IMR-90 (cell line): Measurements from ENCODE around the gene NAPEPLD. TPM values are rescaled to one million over a fixed set of nuclear protein-coding genes. Genes with fewer than 3 reads are reported as not detected.

Experiments used
- ATAC-seq: fragments of 200-7000 bp; cut with Tn5 transposase; 2 replicates; pipeline ENCODE4 v1.9.1; 2020; ENCODE audit warnings: low read depth, mild to moderate bottlenecking, moderate library complexity
- BruUV-seq: library from RNA; stranded (reverse); fragments of 400-500 nt; replicated peaks from 2 replicates; lab custom pipeline; 2021; lab: Mats Ljungman, UMichigan
- CTCF ChIA-PET: fragments of 300-600 bp; formaldehyde crosslinking; extraction: SDS; loops from one replicate; lab custom pipeline; 2021; ENCODE audit warnings: antibody characterized with exemption; lab: Yijun Ruan, JAX
- POLR2A ChIA-PET: fragments of 300-600 bp; sonication (Branson Sonifier 250); formaldehyde crosslinking; loops from one replicate; lab custom pipeline; 2022; ENCODE audit warnings: antibody characterized with exemption; ENCODE audit not compliant: unreplicated experiment; lab: Charles Lee
- DNase-seq: peaks from one replicate; pipeline ENCODE4 v3.0.0; 2013
- H2AFZ ChIP-seq: replicated peaks from 2 replicates; pipeline ENCODE3; 2013; ENCODE audit warnings: low read length, mild to moderate bottlenecking; ENCODE audit not compliant: poor library complexity
- H2AK5ac ChIP-seq: 2 replicates; pipeline ENCODE4 v1.6.1; 2013; ENCODE audit warnings: low read depth, low read length, inconsistent platforms
- H2AK9ac ChIP-seq: replicated peaks from 2 replicates; pipeline ENCODE3; 2013; ENCODE audit warnings: mild to moderate bottlenecking, low read depth, low read length, moderate library complexity; ENCODE audit not compliant: poor library complexity
- H2BK120ac ChIP-seq: 2 replicates; pipeline ENCODE4 v1.6.1; 2013; ENCODE audit warnings: low read depth, low read length, inconsistent platforms
- H2BK15ac ChIP-seq: 3 replicates; pipeline ENCODE4 v1.6.1; 2013; ENCODE audit warnings: low read depth, low read length, inconsistent platforms
- H2BK20ac ChIP-seq: 2 replicates; pipeline ENCODE4 v1.6.1; 2013; ENCODE audit warnings: low read depth, mild to moderate bottlenecking, inconsistent platforms, low read length, moderate library complexity
- H2BK5ac ChIP-seq: 2 replicates; pipeline ENCODE4 v1.6.1; 2013; ENCODE audit warnings: mild to moderate bottlenecking, low read depth, low read length, inconsistent platforms; ENCODE audit not compliant: poor library complexity, severe bottlenecking
- H3K14ac ChIP-seq: replicated peaks from 2 replicates; pipeline ENCODE4 v1.6.1; 2013; ENCODE audit warnings: low read depth, low read length, inconsistent platforms
- H3K18ac ChIP-seq: 2 replicates; pipeline ENCODE4 v1.6.1; 2013; ENCODE audit warnings: low read depth, low read length, control low read depth
- H3K23ac ChIP-seq: 2 replicates; pipeline ENCODE4 v1.6.1; 2013; ENCODE audit warnings: low read depth, low read length, inconsistent platforms
- H3K27ac ChIP-seq: 2 replicates; pipeline ENCODE4 v1.5.1; 2013; ENCODE audit warnings: mild to moderate bottlenecking, control low read depth, low read length; ENCODE audit not compliant: insufficient read depth
- H3K27me3 ChIP-seq: 2 replicates; pipeline ENCODE4 v1.6.1; 2013; ENCODE audit warnings: low read length; ENCODE audit not compliant: control insufficient read depth, insufficient read depth
- H3K36me3 ChIP-seq: 2 replicates; pipeline ENCODE4 v1.6.1; 2013; ENCODE audit warnings: low read length, mixed read lengths; ENCODE audit not compliant: control insufficient read depth, insufficient read depth
- H3K4ac ChIP-seq: 2 replicates; pipeline ENCODE4 v1.6.1; 2013; ENCODE audit warnings: low read depth, low read length, inconsistent platforms
- H3K4me1 ChIP-seq: 2 replicates; pipeline ENCODE4 v1.6.1; 2013; ENCODE audit warnings: low read length, mixed read lengths; ENCODE audit not compliant: control insufficient read depth, insufficient read depth
- H3K4me2 ChIP-seq: 2 replicates; pipeline ENCODE4 v1.6.1; 2013; ENCODE audit warnings: low read depth, mild to moderate bottlenecking, control low read depth, low read length, moderate library complexity
- H3K4me3 ChIP-seq: 2 replicates; pipeline ENCODE4 v1.5.1; 2013; ENCODE audit warnings: low read depth, mild to moderate bottlenecking, control low read depth, low read length, moderate library complexity; ENCODE audit not compliant: insufficient read depth
- H3K56ac ChIP-seq: 2 replicates; pipeline ENCODE4 v1.6.1; 2013; ENCODE audit warnings: low read length, inconsistent platforms; ENCODE audit not compliant: insufficient read depth; ENCODE audit errors: extremely low read depth
- H3K79me1 ChIP-seq, 2 experiments: 2 replicates each; pipeline ENCODE4 v1.6.1; 2013; ENCODE audit warnings: low read length in 2 of 2, inconsistent platforms in 1 of 2, low read depth in 1 of 2
- H3K9ac ChIP-seq: 2 replicates; pipeline ENCODE4 v1.6.1; 2013; ENCODE audit warnings: low read depth, low read length, control low read depth
- H3K9me1 ChIP-seq: 2 replicates; pipeline ENCODE4 v1.6.1; 2013; ENCODE audit warnings: low read length, inconsistent platforms; ENCODE audit not compliant: insufficient read depth
- H3K9me3 ChIP-seq: 2 replicates; pipeline ENCODE4 v1.6.1; 2013; ENCODE audit warnings: low read length; ENCODE audit not compliant: control insufficient read depth, insufficient read depth
- H4K20me1 ChIP-seq: 2 replicates; pipeline ENCODE4 v1.6.1; 2013; ENCODE audit warnings: low read length, inconsistent platforms; ENCODE audit not compliant: insufficient read depth
- H4K5ac ChIP-seq: 2 replicates; pipeline ENCODE4 v1.6.1; 2013; ENCODE audit warnings: mild to moderate bottlenecking, low read depth, low read length, control low read depth
- H4K8ac ChIP-seq, 2 experiments: 2 replicates each; pipeline ENCODE4 v1.6.1; 2013; ENCODE audit warnings: low read depth in 2 of 2, low read length in 2 of 2, control low read depth in 1 of 2, inconsistent platforms in 1 of 2
- H4K91ac ChIP-seq: 2 replicates; pipeline ENCODE4 v1.6.1; 2013; ENCODE audit warnings: low read depth, low read length, inconsistent platforms; ENCODE audit not compliant: insufficient read depth
- MAZ ChIP-seq: IDR thresholded peaks from 2 replicates; pipeline ENCODE4 v1.6.1; 2012; ENCODE audit warnings: low read depth, mild to moderate bottlenecking, low read length, improper control_type of control experiment, moderate library complexity, borderline replicate concordance
- POLR2A ChIP-seq: IDR thresholded peaks from 2 replicates; pipeline ENCODE4 v1.6.1; 2012; ENCODE audit warnings: mild to moderate bottlenecking, low read depth, low read length
- RAD21 ChIP-seq: IDR thresholded peaks from 2 replicates; pipeline ENCODE4 v1.6.1; 2012; ENCODE audit warnings: low read length, improper control_type of control experiment
- SMC3 ChIP-seq: fragments of 150-350 bp; IDR thresholded peaks from 2 replicates; pipeline ENCODE4 v1.6.1; 2016; ENCODE audit warnings: low read depth, mild to moderate bottlenecking, antibody characterized with exemption, low read length, moderate library complexity
- WGBS, 2 experiments: methylation state at CpG; one replicate each; pipeline versions ENCODE4 v1.1.5 to v1.1.7; 2013; ENCODE audit warnings: missing lambda C conversion rate in 2 of 2; ENCODE audit not compliant: insufficient read length in 1 of 2; ENCODE audit errors: extremely low coverage in 2 of 2; 5-methylcytosine and 5-hydroxymethylcytosine counted together
- dilution Hi-C: fragments of 300-500 bp; cut with HindIII; formaldehyde crosslinking; loops from one replicate; pipeline ENCODE4 v1.14.3; 2018; ENCODE audit warnings: low sequenced_read_pairs; ENCODE audit not compliant: unreplicated experiment
- in situ Hi-C: fragments of 300-500 bp; cut with MboI; formaldehyde crosslinking; loops from 3 replicates; pipeline ENCODE4 v1.14.3; 2019; ENCODE audit warnings: low sequenced_read_pairs, inconsistent platforms, mixed read lengths
- intact Hi-C: fragments of 100-400 bp; cut with micrococcal nuclease; formaldehyde crosslinking; loops from 2 replicates; pipeline ENCODE4 v1.10.0; 2022
- polyA plus RNA-seq, 3 experiments: library from polyadenylated mRNA; depleted of rRNA; stranded (reverse); fragments of >200 nt; gene quantifications; 2 replicates each; pipeline ENCODE4 v1.2.3, GENCODE V29; 2012; ENCODE audit warnings: low replicate concordance in 1 of 3
- total RNA-seq: library from RNA; depleted of rRNA; stranded (reverse); fragments of >200 nt; gene quantifications from 2 replicates; pipeline ENCODE4 v1.2.3, GENCODE V29; 2012

The NAPEPLD gene
- total and polyA plus RNA-seq, 2 of the 4 experiments (the other 2 are of a cell fraction): 2.2 to 3.4 TPM

DNA sequence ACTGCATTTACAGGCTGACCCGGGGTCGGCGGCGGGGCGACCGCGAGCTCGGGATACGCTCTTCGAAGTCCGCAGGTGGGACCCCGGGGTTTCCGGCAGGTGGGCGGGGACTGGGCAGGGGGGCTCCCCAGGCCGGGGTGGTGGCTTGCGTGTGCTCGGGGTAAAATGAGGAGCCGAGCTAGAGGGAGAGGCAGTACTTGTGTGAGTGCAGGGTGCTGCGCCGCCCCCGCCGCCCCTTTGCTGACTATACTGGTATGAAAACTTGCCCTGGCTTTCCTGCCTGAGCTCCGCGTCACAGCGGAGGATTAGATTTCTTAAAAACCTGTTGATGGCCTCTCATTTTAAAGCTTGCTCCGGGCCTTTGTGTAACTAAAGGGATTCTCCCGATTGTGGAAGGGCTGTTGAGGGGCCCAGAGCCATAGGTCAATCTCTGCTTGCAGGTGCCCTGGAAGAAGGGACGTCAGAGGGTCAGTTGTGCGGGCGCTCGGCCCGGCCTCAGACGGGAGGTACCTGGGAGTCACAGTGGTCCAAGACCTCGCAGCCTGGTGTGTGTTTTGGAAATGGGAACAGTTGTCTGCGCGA is 73.5 kb downstream of the NAPEPLD start:
- Histone ChIP-seq H3K4me3 (peak overlapping the region; percentile 93), H3K4ac (0 out of 2 replicates have a peak overlapping the region, but pooled peaks have one; percentile 11), H2AK5ac (peak overlapping the region; percentile 2; the same call in 1 of the 2 replicates), H2BK120ac (no peak overlapping the region), H3K4me1 (peaks cover 2% of the 10 kb centered on the region; the same call in 1 of the 2 replicates), H2BK20ac (no peak overlapping the region), H3K23ac (peak overlapping the region; percentile 48; the same call in 1 of the 2 replicates), H3K14ac (peak overlapping the region; percentile 16; the same call in 1 of the 2 replicates), H4K91ac (no peak overlapping the region), H3K9ac (peak overlapping the region; percentile 58), H2BK5ac (peak overlapping the region; percentile 14), H2AK9ac (peak overlapping the region; percentile 84), H3K18ac (no peak overlapping the region), H3K4me2 (peak overlapping the region; percentile 98), H3K9me1 (peaks cover 6% of the 10 kb centered on the region; the same call in 1 of the 2 replicates), H3K27me3 (no peaks in the 10 kb centered on the region), H2BK15ac (no peak overlapping the region), H3K9me3 (no peaks in the 10 kb centered on the region), H3K36me3 (no peaks in the 10 kb centered on the region), H3K79me1 (peaks cover 13 to 48% of the 10 kb centered on the region in 2 experiments), H4K5ac (no peak overlapping the region), H2AFZ (peak overlapping the region; percentile 100), H3K56ac (peak overlapping the region; percentile 5; the same call in 1 of the 2 replicates), H3K27ac (peak overlapping the region; percentile 23), H4K8ac (peak overlapping the region; percentile 21 to 51; a peak in 2 of 4 replicates), H4K20me1 (no peaks in the 10 kb centered on the region)
- dilution Hi-C loops: no loop called here
- BruUV-seq: no TSS peak
- peak; percentile 62 for DNase-seq
- WGBS, 2 experiments: 2% methylated on average over 17 of the region's 36 CpGs; no CpG with 5 or more reads in 1 of the 2 experiments
- CTCF ChIA-PET: interaction anchor here (0.6 to 1.4 kb wide), 3 partner anchors 13 to 1890 kb away, joined by 3 to 9 read pairs (median 8); no protein-coding TSS in a partner anchor
- ATAC-seq: peak; percentile 40
- in situ Hi-C loops: no loop called here
- intact Hi-C loops: loop anchor here (1.0 to 5.0 kb wide), 2 partner anchors 52 to 74 kb away; partner anchors contain the start of gene NAPEPLD
- POLR2A ChIA-PET: interaction anchor here (0.6 to 0.8 kb wide), 2 partner anchors 9 kb away, joined by 3 read pairs; no protein-coding TSS in a partner anchor
- peak; percentile 41; the same call in 1 of the 2 replicates for TF ChIP-seq POLR2A
- no peak for TF ChIP-seq RAD21
- no peak for TF ChIP-seq SMC3
- TF ChIP-seq MAZ: peak; percentile 15; the same call in 1 of the 2 replicates
